Endothelial cell of umbilical vein (primary cell): ENCODE measurements around the gene ZNF682.
"Not testable (repeated sequence)": the region's sequence is repeated elsewhere in the genome, so short reads cannot be mapped to it uniquely, and the experiment has no call there.

Source experiments
- EZH2 ChIP-seq: IDR thresholded peaks from 2 replicates; pipeline ENCODE4 v1.6.1; 2012; ENCODE audit warnings: borderline replicate concordance, low read depth, mild to moderate bottlenecking, moderate library complexity, low read length, inconsistent platforms; ENCODE audit not compliant: severe bottlenecking
- FOS ChIP-seq: IDR thresholded peaks from 2 replicates; pipeline ENCODE4 v1.6.1; 2011; ENCODE audit warnings: mild to moderate bottlenecking, low read length, moderate library complexity, borderline replicate concordance; ENCODE audit not compliant: insufficient read depth
- GATA2 ChIP-seq: IDR thresholded peaks from 2 replicates; pipeline ENCODE4 v1.7.0; 2011; ENCODE audit warnings: low read depth, mild to moderate bottlenecking, moderate library complexity, mixed read lengths, low read length; ENCODE audit not compliant: insufficient read length, insufficient read depth
- JUN ChIP-seq: IDR thresholded peaks from 2 replicates; pipeline ENCODE4 v1.6.1; 2011; ENCODE audit warnings: borderline replicate concordance, low read depth; ENCODE audit not compliant: insufficient read length, insufficient read depth
- MYC ChIP-seq: IDR thresholded peaks from one replicate; pipeline ENCODE4 v1.6.1; 2011; ENCODE audit warnings: mild to moderate bottlenecking, low read depth, low read length
- POLR2A ChIP-seq: IDR thresholded peaks from 2 replicates; pipeline ENCODE4 v1.6.1; 2012; ENCODE audit warnings: low read depth, mild to moderate bottlenecking, control low read depth, low read length
- POLR2AphosphoS5 ChIP-seq: IDR thresholded peaks from 2 replicates; pipeline ENCODE4 v1.6.1; 2012; ENCODE audit warnings: low read depth, mild to moderate bottlenecking, control low read depth, low read length, moderate library complexity; ENCODE audit not compliant: insufficient read depth
- TF ChIP-seq, protein P1 (sequence below), 2 donors: IDR thresholded peaks; 1 replicate in 1 of 2; 2 replicates in 1 of 2; pipeline ENCODE4 v1.5.1; 2011; ENCODE audit warnings: low read length in 2 of 2, mild to moderate bottlenecking in 2 of 2, moderate library complexity in 2 of 2, control low read depth in 1 of 2, inconsistent platforms in 1 of 2, low read depth in 1 of 2; ENCODE audit not compliant: insufficient read depth in 1 of 2; ENCODE audit errors: extremely low read depth in 1 of 2
- TF ChIP-seq, protein P2 (sequence below): IDR thresholded peaks from 2 replicates; pipeline ENCODE4 v1.6.1; 2011; ENCODE audit not compliant: insufficient read depth, insufficient read length

DNA sequence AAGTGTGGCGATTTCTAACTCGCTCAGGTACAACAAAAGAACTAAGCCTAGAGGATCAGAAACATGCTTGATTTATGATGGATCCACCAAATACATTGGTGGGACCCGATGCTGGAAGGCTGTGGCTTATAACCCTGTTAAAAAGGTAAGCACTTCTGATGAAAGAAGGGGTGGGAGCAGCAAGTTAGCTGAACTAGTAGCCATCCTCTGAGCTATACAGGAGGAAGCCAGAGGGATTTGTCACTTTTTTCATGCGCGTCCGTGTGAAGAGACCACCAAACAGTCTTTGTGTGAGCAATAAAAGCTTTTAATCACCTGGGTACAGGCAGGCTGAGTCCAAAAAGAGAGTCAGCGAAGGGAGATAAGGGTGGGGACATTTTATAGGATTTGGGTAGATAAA, 29.3 kb upstream of the ZNF682 start:
- TF ChIP-seq, protein P1, sequence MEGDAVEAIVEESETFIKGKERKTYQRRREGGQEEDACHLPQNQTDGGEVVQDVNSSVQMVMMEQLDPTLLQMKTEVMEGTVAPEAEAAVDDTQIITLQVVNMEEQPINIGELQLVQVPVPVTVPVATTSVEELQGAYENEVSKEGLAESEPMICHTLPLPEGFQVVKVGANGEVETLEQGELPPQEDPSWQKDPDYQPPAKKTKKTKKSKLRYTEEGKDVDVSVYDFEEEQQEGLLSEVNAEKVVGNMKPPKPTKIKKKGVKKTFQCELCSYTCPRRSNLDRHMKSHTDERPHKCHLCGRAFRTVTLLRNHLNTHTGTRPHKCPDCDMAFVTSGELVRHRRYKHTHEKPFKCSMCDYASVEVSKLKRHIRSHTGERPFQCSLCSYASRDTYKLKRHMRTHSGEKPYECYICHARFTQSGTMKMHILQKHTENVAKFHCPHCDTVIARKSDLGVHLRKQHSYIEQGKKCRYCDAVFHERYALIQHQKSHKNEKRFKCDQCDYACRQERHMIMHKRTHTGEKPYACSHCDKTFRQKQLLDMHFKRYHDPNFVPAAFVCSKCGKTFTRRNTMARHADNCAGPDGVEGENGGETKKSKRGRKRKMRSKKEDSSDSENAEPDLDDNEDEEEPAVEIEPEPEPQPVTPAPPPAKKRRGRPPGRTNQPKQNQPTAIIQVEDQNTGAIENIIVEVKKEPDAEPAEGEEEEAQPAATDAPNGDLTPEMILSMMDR (IDR thresholded peaks at IDR 0.05; ENCODE audit: extremely low read depth in 1 of 2, insufficient read depth in 1 of 2, low read depth in 1 of 2, low read length in 2 of 2) = not testable (repeated sequence)
- TF ChIP-seq EZH2, POLR2A, FOS, POLR2AphosphoS5, JUN, GATA2, MYC: not testable (repeated sequence)
- TF ChIP-seq, protein P2, sequence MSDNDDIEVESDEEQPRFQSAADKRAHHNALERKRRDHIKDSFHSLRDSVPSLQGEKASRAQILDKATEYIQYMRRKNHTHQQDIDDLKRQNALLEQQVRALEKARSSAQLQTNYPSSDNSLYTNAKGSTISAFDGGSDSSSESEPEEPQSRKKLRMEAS = not testable (repeated sequence)
